GM12878 (cell line): ENCODE measurements around the gene C15orf40. TPM values are rescaled to one million over a fixed set of nuclear protein-coding genes. Genes with fewer than 3 reads are reported as not detected.

ENCODE experiments used
- ATF2 ChIP-seq: IDR thresholded peaks from 2 replicates; pipeline ENCODE4 v1.6.1; 2012; ENCODE audit warnings: low read length, inconsistent platforms
- ATF3 ChIP-seq: IDR thresholded peaks from 2 replicates; pipeline ENCODE4 v1.6.1; 2011; ENCODE audit warnings: low read depth, mild to moderate bottlenecking, low read length, moderate library complexity, borderline replicate concordance; ENCODE audit errors: extremely low read depth
- CHD2 ChIP-seq: IDR thresholded peaks from 2 replicates; pipeline ENCODE4 v1.6.1; 2011; ENCODE audit warnings: low read depth, low read length, improper control_type of control experiment, borderline replicate concordance
- CREB1 ChIP-seq: IDR thresholded peaks from 2 replicates; pipeline ENCODE4 v1.6.1; 2012; ENCODE audit warnings: low read depth, mild to moderate bottlenecking, inconsistent platforms
- CTCF ChIP-seq, 3 experiments: IDR thresholded peaks in 2 of 3; conservative IDR thresholded peaks in 1 of 3; 2 replicates each; pipeline ENCODE4 v1.5.1; 2011; ENCODE audit warnings: low read depth in 3 of 3, low read length in 3 of 3, mild to moderate bottlenecking in 3 of 3, control low read depth in 2 of 3, moderate library complexity in 2 of 3, inconsistent platforms in 1 of 3, mixed read lengths in 1 of 3; ENCODE audit not compliant: control insufficient read depth in 2 of 3, insufficient read depth in 1 of 3; ENCODE audit errors: extremely low read depth in 1 of 3
- HDAC2 ChIP-seq: fragments of 200-600 bp; sonication (generic); IDR thresholded peaks from 2 replicates; pipeline ENCODE4 v1.6.1; 2017
- HDAC6 ChIP-seq: fragments of 200-600 bp; sonication (generic); IDR thresholded peaks from one replicate; pipeline ENCODE4 v1.8.0; 2017; ENCODE audit warnings: antibody characterized with exemption; ENCODE audit not compliant: unreplicated experiment
- IRF5 ChIP-seq: fragments of 450-650 bp; IDR thresholded peaks from 2 replicates; pipeline ENCODE4 v1.6.1; 2017; ENCODE audit warnings: borderline replicate concordance
- MAX ChIP-seq: IDR thresholded peaks from 2 replicates; pipeline ENCODE4 v1.6.1; 2012; ENCODE audit warnings: low read depth, low read length, improper control_type of control experiment
- NR2C2 ChIP-seq: IDR thresholded peaks from 2 replicates; pipeline ENCODE4 v1.6.1; 2011; ENCODE audit warnings: borderline replicate concordance, low read depth; ENCODE audit not compliant: control insufficient read depth, insufficient read length
- SMAD1 ChIP-seq: fragments of 450-650 bp; IDR thresholded peaks from 2 replicates; pipeline ENCODE4 v1.6.1; 2018; ENCODE audit warnings: mild to moderate bottlenecking, low read depth; ENCODE audit not compliant: partially characterized antibody
- SMC3 ChIP-seq: IDR thresholded peaks from 2 replicates; pipeline ENCODE4 v1.6.1; 2011; ENCODE audit warnings: low read length, improper control_type of control experiment, borderline replicate concordance
- SP1 ChIP-seq: IDR thresholded peaks from one replicate; pipeline ENCODE4 v1.6.1; 2011; ENCODE audit warnings: low read depth, low read length
- TARDBP ChIP-seq: IDR thresholded peaks from 2 replicates; pipeline ENCODE4 v1.6.1; 2016; ENCODE audit warnings: borderline replicate concordance
- ZBTB11 ChIP-seq: fragments of 450-650 bp; formaldehyde crosslinking; IDR thresholded peaks from 2 replicates; pipeline ENCODE4 v1.5.0; 2022; ENCODE audit warnings: mild to moderate bottlenecking, missing genetic modification characterization
- ZBTB4 ChIP-seq: fragments of 450-650 bp; formaldehyde crosslinking; IDR thresholded peaks from 2 replicates; pipeline ENCODE4 v1.4.0; 2022; ENCODE audit warnings: mild to moderate bottlenecking, moderate library complexity
- polyA plus RNA-seq, 11 experiments: library from polyadenylated mRNA; depleted of rRNA in 4 of 11; unstranded in 6 of 11; stranded (reverse) in 5 of 11; fragments of >200 nt; fragmentation: Nextera tagmentation in 4 of 11; fragmentation: Illumina TruSeq in 1 of 11; extraction: Ambion mirVana in 4 of 11; extraction: Trizol in 1 of 11; gene quantifications; 1 replicate in 1 of 11; 2 replicates in 10 of 11; pipeline versions ENCODE4 v1.2.1 to v1.2.3, GENCODE V29; 2011 to 2016; ENCODE audit warnings: inconsistent platforms in 2 of 11, missing spikeins in 2 of 11, low read depth in 1 of 11
- total RNA-seq, 4 experiments: library from RNA; depleted of rRNA in 3 of 4; stranded (reverse); fragments of >200 nt in 3 of 4; fragmentation: Illumina TruSeq in 1 of 4; extraction: Trizol in 1 of 4; gene quantifications; 2 replicates each; pipeline versions ENCODE4 v1.2.1 to v1.2.3, GENCODE V29; 2013 to 2021

C15orf40 gene
- total and polyA plus RNA-seq, 10 of the 15 experiments (the other 5 are each of a cell fraction or from before 2014, with no cell fraction given), result 21.3 to 70.0 (median 31.8) TPM

GRCh38 chr15:82985688-82986441, 25.6 kb downstream of the C15orf40 start, which contains the start of gene RAMAC (continued):
- TF ChIP-seq ATF2 (no peak), ATF3 (no peak), HDAC2 (0 out of 2 replicates have a peak, but pooled peaks have one; percentile 46), TARDBP (no peak), SMC3 (no peak), IRF5 (peak; percentile 75), CTCF (IDR thresholded peaks at IDR 0.05 in 2 of 3, conservative IDR thresholded peaks at IDR 0.05 in 1 of 3; ENCODE audit: control insufficient read depth in 2 of 3, extremely low read depth in 1 of 3, insufficient read depth in 1 of 3, low read depth in 3 of 3, low read length in 3 of 3) (no peak), SP1 (no peak), CREB1 (0 out of 2 replicates have a peak, but pooled peaks have one; percentile 23), MAX (peak; percentile 68; the same call in 1 of the 2 replicates), ZBTB4 (CRISPR knock-in tag) (no peak), CHD2 (peak; percentile 97), HDAC6 (no peak), SMAD1 (peak; percentile 95), ZBTB11 (CRISPR knock-in tag) (no peak), NR2C2 (no peak)
